Endothelial cell of umbilical vein (primary cell): Measurements from ENCODE around the gene SLC33A1. TPM values are rescaled to one million over a fixed set of nuclear protein-coding genes. Genes with fewer than 3 reads are reported as not detected.

Experiments
- BruUV-seq: library from RNA; stranded (reverse); fragments of 400-500 nt; replicated peaks from 2 replicates; lab custom pipeline; 2021; lab: Mats Ljungman, UMichigan
- CTCF ChIA-PET: fragments of 300-600, 350-600 bp; sonication (Branson Sonifier 250); formaldehyde crosslinking; loops from one replicate; lab custom pipeline; 2021; ENCODE audit warnings: antibody characterized with exemption, inconsistent platforms; lab: Charles Lee
- POLR2A ChIA-PET: fragments of 300-600, 350-600 bp; sonication (Branson Sonifier 250); formaldehyde crosslinking; loops from one replicate; lab custom pipeline; 2021; ENCODE audit warnings: antibody characterized with exemption, inconsistent platforms; lab: Charles Lee
- DNase-seq: peaks from one replicate; pipeline ENCODE4 v3.0.0-alpha.2; 2011; ENCODE audit warnings: low read depth, low spot score
- FAIRE-seq: peaks from 2 replicates; lab custom pipeline; 2011; peaks lifted over from hg19 to GRCh38; lab: Jason Lieb, UNC
- H2AFZ ChIP-seq: 2 replicates; pipeline ENCODE4 v1.6.0; 2012; ENCODE audit warnings: low read depth, low read length, control low read depth, inconsistent platforms
- H3K27ac ChIP-seq: 2 replicates; pipeline ENCODE4 v1.5.1; 2011; ENCODE audit warnings: low read depth, mild to moderate bottlenecking, control low read depth, low read length, moderate library complexity; ENCODE audit not compliant: insufficient read depth
- H3K27me3 ChIP-seq, 2 experiments: 2 replicates each; pipeline versions ENCODE4 v1.6.0 to v1.6.1; 2011; ENCODE audit warnings: low read length in 2 of 2, mixed read lengths in 1 of 2; ENCODE audit not compliant: control insufficient read depth in 2 of 2, insufficient read depth in 2 of 2
- H3K36me3 ChIP-seq, 2 experiments: 2 replicates in 1 of 2; 3 replicates in 1 of 2; pipeline ENCODE4 v1.5.1; 2011; ENCODE audit warnings: low read length in 2 of 2, mild to moderate bottlenecking in 1 of 2, moderate library complexity in 1 of 2; ENCODE audit not compliant: control insufficient read depth in 2 of 2, insufficient read depth in 2 of 2; ENCODE audit errors: extremely low read depth in 1 of 2
- H3K4me1 ChIP-seq: 3 replicates; pipeline ENCODE4 v1.5.1; 2011; ENCODE audit warnings: mild to moderate bottlenecking, low read length; ENCODE audit not compliant: control insufficient read depth, insufficient read depth; ENCODE audit errors: extremely low read depth
- H3K4me2 ChIP-seq: 2 replicates; pipeline ENCODE4 v1.6.1; 2011; ENCODE audit warnings: low read length, control low read depth, mixed read lengths; ENCODE audit not compliant: insufficient read depth
- H3K4me3 ChIP-seq, 3 experiments: fragments of 200-600 bp in 1 of 3; sonication (generic), shearing (Covaris generic) in 1 of 3; replicated peaks in 1 of 3; 2 replicates each; pipeline ENCODE4 v1.5.1; 2011 to 2016; ENCODE audit warnings: control low read depth in 3 of 3, low read length in 3 of 3, mild to moderate bottlenecking in 2 of 3, inconsistent platforms in 1 of 3, low read depth in 1 of 3, moderate library complexity in 1 of 3; ENCODE audit not compliant: insufficient read depth in 1 of 3
- H3K79me2 ChIP-seq: 2 replicates; pipeline ENCODE4 v1.6.0; 2012; ENCODE audit warnings: low read length, inconsistent platforms; ENCODE audit not compliant: control insufficient read depth, insufficient read depth
- H3K9ac ChIP-seq: replicated peaks from 2 replicates; pipeline ENCODE3; 2011; ENCODE audit warnings: low read length, control low read depth; ENCODE audit not compliant: insufficient read depth; ENCODE audit errors: extremely low read depth
- H3K9me1 ChIP-seq: replicated peaks from 3 replicates; pipeline ENCODE4 v1.6.0; 2011; ENCODE audit warnings: mild to moderate bottlenecking, low read length; ENCODE audit not compliant: control insufficient read depth, insufficient read depth; ENCODE audit errors: extremely low read depth
- H3K9me3 ChIP-seq: replicated peaks from 2 replicates; pipeline ENCODE4 v1.5.1; 2012; ENCODE audit warnings: low read length, inconsistent platforms; ENCODE audit not compliant: control insufficient read depth, insufficient read depth
- H4K20me1 ChIP-seq: replicated peaks from 2 replicates; pipeline ENCODE3; 2011; ENCODE audit warnings: mild to moderate bottlenecking, low read length; ENCODE audit not compliant: control insufficient read depth, insufficient read depth; ENCODE audit errors: extremely low read depth
- CTCF ChIP-seq, 2 donors: IDR thresholded peaks; 1 replicate in 1 of 2; 2 replicates in 1 of 2; pipeline ENCODE4 v1.5.1; 2011; ENCODE audit warnings: low read length in 2 of 2, mild to moderate bottlenecking in 2 of 2, moderate library complexity in 2 of 2, control low read depth in 1 of 2, inconsistent platforms in 1 of 2, low read depth in 1 of 2; ENCODE audit not compliant: insufficient read depth in 1 of 2; ENCODE audit errors: extremely low read depth in 1 of 2
- EZH2 ChIP-seq: IDR thresholded peaks from 2 replicates; pipeline ENCODE4 v1.6.1; 2012; ENCODE audit warnings: borderline replicate concordance, low read depth, mild to moderate bottlenecking, moderate library complexity, low read length, inconsistent platforms; ENCODE audit not compliant: severe bottlenecking
- JUN ChIP-seq: IDR thresholded peaks from 2 replicates; pipeline ENCODE4 v1.6.1; 2011; ENCODE audit warnings: borderline replicate concordance, low read depth; ENCODE audit not compliant: insufficient read length, insufficient read depth
- MAX ChIP-seq: IDR thresholded peaks from 2 replicates; pipeline ENCODE4 v1.6.1; 2011; ENCODE audit not compliant: insufficient read depth, insufficient read length
- MYC ChIP-seq: IDR thresholded peaks from one replicate; pipeline ENCODE4 v1.6.1; 2011; ENCODE audit warnings: mild to moderate bottlenecking, low read depth, low read length
- POLR2A ChIP-seq: IDR thresholded peaks from 2 replicates; pipeline ENCODE4 v1.6.1; 2012; ENCODE audit warnings: low read depth, mild to moderate bottlenecking, control low read depth, low read length
- POLR2AphosphoS5 ChIP-seq: IDR thresholded peaks from 2 replicates; pipeline ENCODE4 v1.6.1; 2012; ENCODE audit warnings: low read depth, mild to moderate bottlenecking, control low read depth, low read length, moderate library complexity; ENCODE audit not compliant: insufficient read depth
- dilution Hi-C: fragments of 300-500 bp; cut with MboI; formaldehyde crosslinking; loops from one replicate; pipeline ENCODE4 v1.15.0; 2019; ENCODE audit warnings: low sequenced_read_pairs; ENCODE audit not compliant: extremely low pct_ligation_motif_present
- intact Hi-C: fragments of 100-400 bp; cut with micrococcal nuclease; formaldehyde crosslinking; loops from one replicate; pipeline ENCODE4 v1.10.0; 2022
- polyA plus RNA-seq, 4 experiments: library from polyadenylated mRNA; depleted of rRNA in 3 of 4; stranded (reverse) in 3 of 4; unstranded in 1 of 4; fragments of >200 nt; gene quantifications; 2 replicates each; pipeline versions ENCODE4 v1.2.1 to v1.2.3, GENCODE V29; 2011 to 2012; ENCODE audit warnings: missing spikeins in 1 of 4
- total RNA-seq: library from RNA; stranded (reverse); gene quantifications from 2 replicates; pipeline ENCODE4 v1.2.3, GENCODE V29; 2021

Gene SLC33A1
- total and polyA plus RNA-seq, 2 donors (not counting 3 experiments of a cell fraction or from before 2014, with no cell fraction given) = 28.4 to 30.3 TPM

GRCh38 chr3:155780291-155780690 lies 73.9 kb downstream of the SLC33A1 start:
- dilution Hi-C loops = no loop called here
- no peaks in the 10 kb centered on the region for H3K9me3 ChIP-seq
- H3K9me1 ChIP-seq = no peaks in the 10 kb centered on the region
- H3K4me1 ChIP-seq = no peaks in the 10 kb centered on the region
- no peak for FAIRE-seq
- no TSS peak for BruUV-seq
- no peaks in the 10 kb centered on the region for H3K36me3 ChIP-seq
- H3K4me3 ChIP-seq = no peak overlapping the region
- no peak overlapping the region for H3K27ac ChIP-seq
- ChIA-PET POLR2A (no interaction called here), CTCF (interaction anchor here (1.4 kb wide), 1 partner anchor 26 kb away, joined by 9 read pairs; the partner anchor contains the start of gene C3orf33)
- no peak overlapping the region for H3K9ac ChIP-seq
- H4K20me1 ChIP-seq = no peaks in the 10 kb centered on the region
- no peak overlapping the region for H3K4me2 ChIP-seq
- no peak for TF ChIP-seq MAX
- no peak for TF ChIP-seq JUN
- TF ChIP-seq EZH2 = no peak
- no peak for DNase-seq
- no peak overlapping the region for H2AFZ ChIP-seq
- no peaks in the 10 kb centered on the region for H3K79me2 ChIP-seq
- intact Hi-C loops = no loop called here
- no peaks in the 10 kb centered on the region for H3K27me3 ChIP-seq

- no peaks in the 10 kb centered on the region for H3K4me1 ChIP-seq
- no TSS peak for BruUV-seq
- TF ChIP-seq MYC (no peak), POLR2AphosphoS5 (no peak), CTCF (IDR thresholded peaks at IDR 0.05; ENCODE audit: extremely low read depth in 1 of 2, insufficient read depth in 1 of 2, low read depth in 1 of 2, low read length in 2 of 2) (no peak), JUN (no peak), POLR2A (no peak), MAX (no peak)
- H2AFZ ChIP-seq = no peak overlapping the region
- no peak overlapping the region for H3K9ac ChIP-seq
- H3K36me3 ChIP-seq = no peaks in the 10 kb centered on the region
- H3K4me3 ChIP-seq = no peak overlapping the region
- H3K27ac ChIP-seq = no peak overlapping the region
- H3K9me1 ChIP-seq = no peaks in the 10 kb centered on the region
- H3K9me3 ChIP-seq = no peaks in the 10 kb centered on the region
- intact Hi-C loops = no loop called here
- DNase-seq (no peak), FAIRE-seq (no peak)
- CTCF ChIA-PET = no interaction called here
- H4K20me1 ChIP-seq = no peaks in the 10 kb centered on the region
- H3K27me3 ChIP-seq = no peaks in the 10 kb centered on the region
- POLR2A ChIA-PET = no interaction called here
- no peak overlapping the region for H3K4me2 ChIP-seq
- dilution Hi-C loops = no loop called here
- no peaks in the 10 kb centered on the region for H3K79me2 ChIP-seq
Observed at GRCh38 chr3:155778462-155778861, 75.8 kb downstream of the SLC33A1 start.
